ENCODE data around the gene SAMD4B. TPM values are rescaled to one million over a fixed set of nuclear protein-coding genes. Genes with fewer than 3 reads are reported as not detected.

SAMD4B gene
- total and polyA plus RNA-seq, 2 of the 8 experiments (the other 6 are each of a cell fraction or from before 2014, with no cell fraction given): 137 to 158 TPM

- TF ChIP-seq E2F6 (IDR thresholded peaks at IDR 0.05) (peak; percentile 79), KDM4A (IDR thresholded peaks at IDR 0.05; ENCODE audit: low read depth, low read length, severe bottlenecking) (peak; percentile 39), TEAD4 (IDR thresholded peaks at IDR 0.05; ENCODE audit: low read depth, low read length) (no peak), SAP30 (IDR thresholded peaks at IDR 0.05; ENCODE audit: insufficient read depth, insufficient replicate concordance, low read length) (no peak), USF2 (IDR thresholded peaks at IDR 0.05; ENCODE audit: low read length) (no peak), EP300 (IDR thresholded peaks at IDR 0.05; ENCODE audit: borderline replicate concordance in 1 of 2, low read depth in 2 of 2, low read length in 2 of 2) (no peak), SIX5 (IDR thresholded peaks at IDR 0.05; ENCODE audit: low read depth, low read length) (no peak), BACH1 (IDR thresholded peaks at IDR 0.05; ENCODE audit: low read length) (peak; percentile 67; the same call in 1 of the 2 replicates), RNF2 (IDR thresholded peaks at IDR 0.05; ENCODE audit: borderline replicate concordance, low read depth, low read length, missing control alignments, poor library complexity, severe bottlenecking) (no peak), SP1 (IDR thresholded peaks at IDR 0.05; ENCODE audit: low read depth, low read length) (peak; percentile 58), RFX5 (IDR thresholded peaks at IDR 0.05; ENCODE audit: borderline replicate concordance, low read depth, low read length) (no peak), HDAC6 (IDR thresholded peaks at IDR 0.05; ENCODE audit: low read depth, low read length) (no peak), CHD2 (IDR thresholded peaks at IDR 0.05; ENCODE audit: low read length) (no peak), NANOG (IDR thresholded peaks at IDR 0.05; ENCODE audit: insufficient read depth, low read depth, low read length, poor library complexity, severe bottlenecking) (no peak), CBX5 (IDR thresholded peaks at IDR 0.05; ENCODE audit: low read depth, low read length) (no peak), NRF1 (IDR thresholded peaks at IDR 0.05; ENCODE audit: low read depth, low read length) (no peak), KDM5A (IDR thresholded peaks at IDR 0.05; ENCODE audit: low read length) (no peak), ZNF274 (IDR thresholded peaks at IDR 0.05; ENCODE audit: borderline replicate concordance, extremely low read depth, low read length) (no peak), CEBPB (IDR thresholded peaks at IDR 0.05; ENCODE audit: low read depth, low read length) (no peak), POU5F1 (IDR thresholded peaks at IDR 0.05; ENCODE audit: low read depth, low read length) (no peak)
- TF ChIP-seq, protein P1, sequence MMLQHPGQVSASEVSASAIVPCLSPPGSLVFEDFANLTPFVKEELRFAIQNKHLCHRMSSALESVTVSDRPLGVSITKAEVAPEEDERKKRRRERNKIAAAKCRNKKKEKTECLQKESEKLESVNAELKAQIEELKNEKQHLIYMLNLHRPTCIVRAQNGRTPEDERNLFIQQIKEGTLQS (IDR thresholded peaks at IDR 0.05; ENCODE audit: insufficient read depth, low read depth, low read length): no peak
These were observed 60.4 kb downstream of the SAMD4B start (continued) for GRCh38 chr19:39402346-39403300.

Measured in H1 (cell line).